Muscle of arm (tissue), 12 donors: Measurements from ENCODE around the gene COPZ2. TPM values are rescaled to one million over a fixed set of nuclear protein-coding genes. Genes with fewer than 3 reads are reported as not detected.
"Not testable (repeated sequence)": the region's sequence is repeated elsewhere in the genome, so short reads cannot be mapped to it uniquely, and the experiment has no call there.

Source experiments
- DNase-seq: peaks from one replicate; pipeline ENCODE4 v3.0.0-alpha.2; 2013
- polyA plus RNA-seq, 12 donors: library from polyadenylated mRNA; unstranded; fragments of 120-200 nt; gene quantifications; one replicate each; pipeline ENCODE4 v1.2.1, GENCODE V29; 2013; ENCODE audit not compliant: insufficient read length in 12 of 12

COPZ2 gene
- polyA plus RNA-seq, 12 donors: 36.1 to 70.2 (median 42.4) TPM; not detected in 1

GRCh38 chr17:48012151-48012520 is 25.5 kb downstream of the COPZ2 start:
- no peak for DNase-seq

DNA sequence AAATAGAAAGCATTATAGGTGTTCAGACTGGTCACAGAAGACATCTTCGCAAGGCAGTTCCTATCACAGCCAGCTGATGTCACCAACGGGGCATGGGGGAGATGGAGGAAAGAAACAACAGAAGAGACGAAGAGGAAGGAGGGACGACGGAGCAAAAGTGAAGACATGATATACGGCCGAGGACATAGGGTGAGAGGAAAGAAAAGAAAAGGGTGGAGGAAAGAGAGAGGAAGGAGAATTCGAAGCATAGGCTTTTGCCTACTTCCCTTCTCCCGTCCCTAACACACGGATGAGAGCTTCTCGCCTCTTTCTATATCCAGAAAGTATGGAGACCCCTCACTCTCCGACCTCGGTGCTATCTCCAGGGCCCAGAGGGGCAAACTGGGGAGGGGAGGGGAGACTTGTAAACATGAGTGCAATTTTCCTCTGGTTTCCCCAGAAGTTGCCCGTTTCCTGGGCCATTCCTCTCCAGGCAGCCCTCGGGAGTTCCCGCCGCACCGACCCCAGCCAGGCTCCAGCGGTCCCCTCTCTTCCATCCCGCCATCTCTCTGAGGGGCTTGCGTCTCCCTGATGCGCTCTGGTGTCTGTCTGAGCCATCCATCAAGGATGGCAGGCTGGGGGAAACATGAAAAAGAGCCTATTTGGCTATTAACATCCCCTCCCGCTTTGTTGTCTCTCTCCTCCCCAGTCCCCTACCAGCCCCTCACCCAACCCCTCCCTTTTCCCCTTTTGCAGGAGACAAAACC is 26.0 kb downstream of the COPZ2 start:
- DNase-seq: no peak

DNA sequence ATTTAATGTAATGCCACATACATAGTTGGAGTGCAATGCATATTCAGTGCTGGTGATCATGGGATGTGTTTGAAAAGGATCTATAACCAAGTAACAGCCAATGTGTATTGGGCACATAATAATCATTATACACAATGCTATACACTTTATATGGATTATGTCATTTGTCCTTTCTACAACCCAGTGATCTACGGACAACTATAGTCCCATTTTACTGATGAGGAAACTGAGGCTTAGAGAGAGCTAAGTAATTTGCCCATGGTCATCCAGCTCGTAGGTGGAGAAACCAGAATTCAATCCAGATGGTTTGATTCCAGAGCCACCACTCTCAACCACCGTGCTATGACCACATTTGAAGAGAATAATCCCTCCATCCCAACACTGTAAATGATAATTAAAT is 27.4 kb downstream of the COPZ2 start:
- no peak for DNase-seq

DNA sequence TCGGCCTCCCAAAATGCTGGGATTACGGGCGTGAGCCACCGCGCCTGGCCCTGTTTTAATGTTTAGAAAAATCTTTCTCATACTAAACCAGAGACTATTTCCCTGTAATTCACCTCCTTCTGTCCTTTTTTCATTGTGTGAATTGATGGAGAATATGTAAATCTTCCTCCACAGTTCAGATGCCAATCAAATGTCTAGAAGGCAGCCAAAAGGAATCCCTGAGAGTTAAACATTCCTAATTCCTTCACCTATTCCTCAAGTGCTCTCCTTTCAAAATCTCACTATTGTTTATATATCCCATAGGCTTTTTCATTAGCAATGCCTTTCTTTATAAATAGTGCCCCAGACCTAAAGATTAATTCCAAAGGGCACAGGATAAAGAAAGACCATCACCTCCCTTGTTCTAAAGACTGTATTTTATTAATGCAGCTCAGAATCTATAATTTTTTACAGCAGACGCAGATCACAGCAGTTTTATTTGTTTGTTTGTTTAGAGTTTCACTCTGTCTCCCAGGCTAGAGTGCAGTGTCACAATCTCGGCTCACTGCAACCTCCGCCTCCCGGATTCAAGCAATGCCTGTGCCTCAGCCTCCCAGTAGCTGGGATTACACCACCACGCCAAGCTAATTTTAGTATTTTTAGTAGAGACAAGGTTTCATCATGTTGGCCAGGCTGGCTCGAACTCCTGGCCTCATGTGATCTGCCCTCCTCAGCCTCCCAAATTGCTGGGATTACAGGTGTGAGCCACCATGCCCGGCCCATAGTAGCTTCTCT is 30.5 kb downstream of the COPZ2 start:
- no peak for DNase-seq

DNA sequence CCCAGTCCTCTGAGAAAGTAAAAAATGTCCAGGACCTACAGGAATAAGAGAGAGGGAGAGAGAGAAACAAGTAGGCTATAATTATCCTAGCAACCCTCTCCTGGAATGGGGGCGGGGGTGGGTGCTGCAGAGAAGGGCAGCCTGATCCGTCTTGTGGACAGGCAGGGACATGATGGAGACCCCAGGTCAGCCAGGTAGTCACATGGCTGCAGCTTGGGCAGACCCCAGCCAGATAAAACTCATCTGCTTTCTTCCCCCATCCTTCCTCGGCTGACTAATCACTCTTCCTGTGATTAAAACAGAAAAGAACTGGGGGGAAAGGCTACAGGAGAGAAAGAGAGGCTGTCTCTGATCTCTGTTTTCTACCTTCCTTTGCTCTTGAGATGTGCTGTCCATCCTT is 32.6 kb downstream of the COPZ2 start:
- no peak for DNase-seq

DNA sequence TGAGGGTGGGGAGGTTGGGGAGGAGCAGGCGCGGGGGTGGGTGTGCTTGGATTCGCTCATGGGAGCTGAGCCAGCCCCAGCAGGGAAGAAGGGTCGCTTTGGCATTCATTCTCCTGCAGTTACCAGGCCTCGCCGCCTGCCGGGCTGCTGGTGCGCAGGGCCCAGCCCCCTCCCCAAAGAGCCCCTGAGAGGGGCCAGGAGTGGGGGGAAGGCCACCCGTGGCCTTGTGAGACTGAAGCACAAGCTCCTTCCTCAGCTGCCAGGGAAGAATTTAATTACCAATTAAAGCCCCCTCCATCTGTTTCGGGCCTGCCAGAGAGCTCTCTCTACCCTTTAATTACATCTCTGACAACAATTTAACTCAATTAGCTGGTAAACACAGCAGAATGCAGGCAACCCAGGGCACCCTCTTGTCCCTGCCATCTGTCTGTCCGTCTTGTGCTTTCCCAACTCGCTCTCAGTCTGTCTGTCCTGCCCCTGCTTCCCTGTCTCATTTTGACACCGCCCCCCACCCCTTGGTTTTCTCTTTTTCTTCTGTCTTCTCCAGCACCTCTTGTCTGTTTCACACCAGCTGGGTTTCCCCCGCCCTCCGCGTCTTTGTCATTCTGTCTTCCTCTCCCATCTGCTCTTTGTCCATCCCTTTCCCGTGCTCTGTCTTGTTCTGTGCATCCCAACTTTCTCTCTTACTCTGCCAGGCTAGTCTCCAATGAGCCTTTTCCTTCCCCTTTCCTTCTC is 34.0 kb downstream of the COPZ2 start:
- no peak for DNase-seq

DNA sequence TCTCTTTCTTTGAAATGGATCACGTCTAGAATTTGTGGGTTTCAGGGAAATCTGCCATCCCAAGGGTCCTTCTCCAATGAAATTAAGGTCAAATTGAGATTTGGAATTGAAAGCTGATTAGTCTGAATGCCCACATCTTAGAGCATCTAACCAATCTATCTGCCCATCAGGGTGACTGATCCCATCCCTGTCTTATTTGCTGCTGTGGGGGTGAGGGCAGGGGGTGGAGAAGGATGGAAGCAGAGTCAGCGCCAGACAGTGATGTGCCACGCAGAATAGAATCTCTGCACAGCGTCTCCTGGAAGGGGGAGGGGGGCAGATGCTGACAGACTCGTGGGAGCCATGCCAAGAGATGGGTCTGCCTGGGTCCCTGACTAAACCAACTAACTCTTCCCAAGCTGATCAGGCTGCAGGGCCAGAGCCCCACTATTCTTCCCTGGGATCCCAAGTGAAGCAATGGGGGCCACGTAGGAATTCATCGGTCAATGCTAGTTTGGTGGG is 34.6 kb downstream of the COPZ2 start:
- no peak for DNase-seq

DNA sequence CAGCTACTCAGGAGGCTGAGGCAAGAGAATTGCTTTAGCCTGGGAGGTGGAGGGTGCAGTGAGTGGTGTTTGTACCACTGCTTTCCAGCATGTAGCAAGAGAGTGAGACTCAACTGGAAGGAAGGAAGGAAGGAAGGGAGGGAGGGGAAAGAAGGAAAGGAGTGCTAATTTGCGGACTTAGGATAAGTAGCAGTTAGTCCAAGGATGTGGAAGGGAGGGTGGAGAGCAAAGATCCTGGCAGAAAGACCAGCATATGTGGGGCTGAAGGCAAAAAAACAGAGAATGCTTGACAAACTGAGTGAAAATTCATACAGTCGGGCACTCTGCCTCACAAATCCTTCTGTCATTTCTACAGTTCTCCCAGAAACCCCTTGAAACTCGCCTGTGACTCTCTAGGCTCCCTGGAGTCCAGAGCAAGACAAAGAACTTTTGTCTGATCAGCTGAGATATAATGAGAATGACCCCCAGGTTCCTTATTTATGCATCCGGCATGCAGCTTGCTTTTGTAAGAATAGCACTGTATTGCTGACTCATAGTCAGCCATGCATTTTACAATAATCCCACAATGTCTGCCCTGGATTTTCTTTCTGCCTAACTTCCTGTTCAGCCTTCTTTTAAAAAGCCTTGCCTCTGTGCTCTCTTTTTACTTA is 35.2 kb downstream of the COPZ2 start:
- no peak for DNase-seq

GRCh38 chr17:48001657-48002056 is 35.9 kb downstream of the COPZ2 start:
- DNase-seq: not testable (repeated sequence)

GRCh38 chr17:48001197-48001596 is 36.4 kb downstream of the COPZ2 start:
- no peak for DNase-seq

GRCh38 chr17:47999582-47999981 is 38.0 kb downstream of the COPZ2 start:
- DNase-seq: no peak

- DNase-seq: no peak
Observed at GRCh38 chr17:47998044-47998443, 39.6 kb downstream of the COPZ2 start.

DNA sequence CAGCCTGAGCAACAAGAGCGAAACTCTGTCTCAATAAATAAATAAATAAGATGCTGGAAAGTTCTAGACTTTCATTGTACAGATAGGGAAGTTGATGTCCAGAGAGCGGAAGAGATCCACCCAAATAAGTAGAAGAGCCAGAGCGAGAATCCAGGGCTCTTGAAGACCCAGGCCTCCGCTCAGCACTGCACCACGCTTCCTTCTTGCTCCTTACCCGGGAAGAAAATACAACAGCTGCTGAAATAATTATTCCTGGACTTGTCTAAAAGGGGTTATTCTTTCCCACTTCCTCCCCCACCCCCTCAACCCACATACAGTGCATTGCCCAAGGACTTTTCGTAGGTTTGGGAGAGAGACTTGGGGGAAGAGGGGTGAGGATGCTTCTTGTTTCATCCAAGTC is 40.0 kb downstream of the COPZ2 start:
- DNase-seq: no peak

- no peak for DNase-seq
Observed at GRCh38 chr17:47996201-47996600, 41.4 kb downstream of the COPZ2 start.

- no peak for DNase-seq
Observed at GRCh38 chr17:47995241-47995935, 42.2 kb downstream of the COPZ2 start.

- DNase-seq: no peak
Observed at GRCh38 chr17:47994724-47995123, 42.9 kb downstream of the COPZ2 start.

GRCh38 chr17:47993964-47994363 is 43.6 kb downstream of the COPZ2 start:
- no peak for DNase-seq

DNA sequence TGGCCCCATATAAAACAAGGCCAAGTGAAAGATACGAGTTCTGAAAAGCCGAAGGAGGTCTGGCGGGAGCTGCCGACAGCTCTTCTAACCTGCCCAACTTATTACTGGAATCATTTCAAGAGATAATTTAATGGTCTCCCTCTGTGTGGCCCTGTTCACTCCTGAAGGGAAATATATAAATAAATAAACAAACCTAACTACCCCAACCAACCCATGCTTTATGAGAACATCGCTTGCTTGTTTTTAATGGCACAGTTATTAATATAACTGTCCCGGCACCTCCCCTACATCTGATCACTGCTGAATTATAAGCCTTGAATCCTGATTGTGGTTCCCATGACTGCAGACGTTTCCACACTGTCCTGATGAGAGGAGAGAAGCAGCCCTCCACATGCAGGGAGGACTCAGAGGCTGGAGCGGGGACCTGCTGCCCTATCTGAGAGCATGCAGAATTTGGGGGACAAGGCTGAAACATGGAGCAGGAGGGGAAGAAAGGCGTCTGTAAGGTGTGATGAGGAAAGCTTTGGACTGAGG is 44.5 kb downstream of the COPZ2 start:
- no peak for DNase-seq

DNA sequence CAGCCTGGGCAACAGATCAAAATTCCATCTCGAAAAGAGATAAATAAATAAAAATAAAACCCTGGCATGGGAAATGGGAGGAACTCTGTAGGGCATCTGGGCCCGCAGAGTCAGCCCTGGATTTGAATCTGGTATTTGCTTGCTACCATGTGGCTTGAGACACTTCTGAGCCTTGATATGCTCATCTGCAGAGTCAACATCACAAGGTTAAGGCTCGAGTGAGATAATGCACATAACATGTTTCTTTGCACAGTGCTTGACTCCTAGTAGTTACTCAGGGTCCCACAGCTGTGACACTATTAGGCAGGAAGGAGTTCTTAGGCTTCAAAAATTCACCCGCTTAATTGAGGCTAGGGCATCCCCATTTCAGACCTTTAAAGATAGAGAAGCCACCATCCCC is 45.4 kb downstream of the COPZ2 start:
- no peak for DNase-seq

- no peak for DNase-seq
Observed at GRCh38 chr17:47990962-47991731, 46.5 kb downstream of the COPZ2 start.
